Upper lobe of left lung (tissue), 6 donors: ENCODE measurements around the gene ADARB1. TPM values are rescaled to one million over a fixed set of nuclear protein-coding genes. Genes with fewer than 3 reads are reported as not detected.

Experiments used
- ATAC-seq, 2 donors: fragments of 200-7000 bp; cut with Tn5 transposase; one replicate each; pipeline ENCODE4 v1.9.1; 2022; ENCODE audit warnings: mild to moderate bottlenecking in 2 of 2, moderate library complexity in 2 of 2; ENCODE audit not compliant: low FRiP score in 2 of 2
- DNase-seq, 2 donors: peaks; one replicate each; pipeline ENCODE4 v3.0.0-alpha.2; 2019 to 2020
- H3K27ac ChIP-seq, 4 donors: fragments of 200-600 bp; sonication (generic); one replicate each; pipeline ENCODE4 v1.5.1; 2016 to 2019
- H3K27me3 ChIP-seq, 4 donors: fragments of 200-600 bp; sonication (generic); one replicate each; pipeline ENCODE4 v1.5.1; 2017 to 2019
- H3K36me3 ChIP-seq, 4 donors: fragments of 200-600 bp; sonication (generic); one replicate each; pipeline ENCODE4 v1.5.1; 2016 to 2019
- H3K4me1 ChIP-seq, 4 donors: fragments of 200-600 bp; sonication (generic); one replicate each; pipeline ENCODE4 v1.5.1; 2018 to 2019
- H3K4me3 ChIP-seq, 4 donors: fragments of 200-600 bp; sonication (generic); one replicate each; pipeline ENCODE4 v1.5.1; 2017 to 2019; ENCODE audit warnings: mild to moderate bottlenecking in 2 of 4, moderate library complexity in 1 of 4
- H3K9me3 ChIP-seq, 4 donors: fragments of 200-600 bp; sonication (generic); one replicate each; pipeline ENCODE4 v1.5.1; 2018 to 2019
- CTCF ChIP-seq, 6 experiments: fragments of 450-650 bp in 4 of 6; fragments of 200-600 bp in 2 of 6; sonication (generic) in 2 of 6; IDR thresholded peaks; one replicate each; pipeline ENCODE4 v1.5.1; 2016 to 2019; ENCODE audit warnings: antibody characterized with exemption in 6 of 6
- EP300 ChIP-seq, 4 donors: sonication (generic); formaldehyde crosslinking; IDR thresholded peaks; one replicate each; pipeline ENCODE4 v1.5.1; 2017; ENCODE audit warnings: antibody characterized with exemption in 4 of 4, control low read depth in 2 of 4
- POLR2A ChIP-seq, 4 donors: fragments of 450-650 bp; IDR thresholded peaks; one replicate each; pipeline ENCODE4 v1.5.1; 2016 to 2017; ENCODE audit warnings: antibody characterized with exemption in 4 of 4, mild to moderate bottlenecking in 2 of 4
- POLR2AphosphoS5 ChIP-seq, 2 donors: sonication (generic); formaldehyde crosslinking; IDR thresholded peaks; one replicate each; pipeline ENCODE4 v1.5.1; 2017; ENCODE audit warnings: antibody characterized with exemption in 2 of 2
- WGBS, 2 donors: methylation state at CpG; one replicate each; pipeline ENCODE4 v1.1.5; 2017 to 2018; 5-methylcytosine and 5-hydroxymethylcytosine counted together
- total RNA-seq, 6 donors: library from RNA; depleted of rRNA in 4 of 6; stranded (reverse); fragments of >200 nt in 4 of 6; gene quantifications; one replicate each; pipeline versions ENCODE4 v1.1.0 to v1.2.1, GENCODE V29; 2016 to 2021
- donor health status: DM: no; HTN: no; CAD: no; lungs with moderate emphysema.
- donor health status: DM: no; HTN: yes; CAD: no; lungs with severe emphysema.

ADARB1 gene
- total RNA-seq, 6 donors from 2014 or later: 26.5 to 94.3 (median 42.4) TPM

- peaks cover 0 to 13% (median 0%) of the 10 kb centered on the region in 4 donors for H3K36me3 ChIP-seq
Measured at GRCh38 chr21:45156459-45156858, 82.1 kb downstream of the ADARB1 start.

GRCh38 chr21:45157932-45158331 lies 83.6 kb downstream of the ADARB1 start:
- H3K36me3 ChIP-seq: peaks cover 0 to 17% (median 0%) of the 10 kb centered on the region in 4 donors
- H3K9me3 ChIP-seq: no peaks in the 10 kb centered on the region
- ATAC-seq (no peak), DNase-seq (no peak)
- WGBS, 2 donors: 85 to 94% methylated on average over 8 of the region's 8 CpGs
- no peak for TF ChIP-seq EP300 (IDR thresholded peaks at IDR 0.05)
- no peak for TF ChIP-seq POLR2A (IDR thresholded peaks at IDR 0.05)
- no peak for TF ChIP-seq CTCF (IDR thresholded peaks at IDR 0.05)
- no peak for TF ChIP-seq POLR2AphosphoS5 (IDR thresholded peaks at IDR 0.05)
- H3K4me1 ChIP-seq: no peaks in the 10 kb centered on the region
- H3K4me3 ChIP-seq: no peak overlapping the region
- no peaks in the 10 kb centered on the region for H3K27me3 ChIP-seq
- no peak overlapping the region for H3K27ac ChIP-seq

More at GRCh38 chr21:45156459-45156858, 82.1 kb downstream of the ADARB1 start:
- TF ChIP-seq EP300 (IDR thresholded peaks at IDR 0.05) (no peak), POLR2AphosphoS5 (IDR thresholded peaks at IDR 0.05) (no peak), POLR2A (IDR thresholded peaks at IDR 0.05) (no peak), CTCF (IDR thresholded peaks at IDR 0.05) (no peak)
- no peaks in the 10 kb centered on the region for H3K27me3 ChIP-seq
- 85 to 98% methylated on average over 3 of the region's 3 CpGs for WGBS, 2 donors
- no peaks in the 10 kb centered on the region for H3K9me3 ChIP-seq
- H3K27ac ChIP-seq: no peak overlapping the region
- DNase-seq: no peak
- peaks cover 0 to 10% (median 1%) of the 10 kb centered on the region in 4 donors for H3K4me1 ChIP-seq
- ATAC-seq: no peak
- no peak overlapping the region for H3K4me3 ChIP-seq

GRCh38 chr21:45158491-45159423 lies 84.4 kb downstream of the ADARB1 start:
- Histone ChIP-seq H3K27ac (no peak overlapping the region), H3K4me3 (no peak overlapping the region), H3K4me1 (no peaks in the 10 kb centered on the region), H3K9me3 (no peaks in the 10 kb centered on the region), H3K27me3 (no peaks in the 10 kb centered on the region), H3K36me3 (peaks cover 0 to 17% (median 0%) of the 10 kb centered on the region in 4 donors)
- DNase-seq (no peak), ATAC-seq (no peak)
- TF ChIP-seq CTCF (IDR thresholded peaks at IDR 0.05) (no peak), POLR2A (IDR thresholded peaks at IDR 0.05) (no peak), POLR2AphosphoS5 (IDR thresholded peaks at IDR 0.05) (no peak), EP300 (IDR thresholded peaks at IDR 0.05) (no peak)
- 82 to 86% methylated on average over 16 of the region's 16 CpGs for WGBS, 2 donors

GRCh38 chr21:45160198-45160597 lies 85.8 kb downstream of the ADARB1 start:
- ATAC-seq (no peak), DNase-seq (no peak)
- H3K36me3 ChIP-seq: peaks cover 0 to 17% (median 0%) of the 10 kb centered on the region in 4 donors
- H3K27ac ChIP-seq: no peak overlapping the region
- H3K4me3 ChIP-seq: no peak overlapping the region
- TF ChIP-seq CTCF (IDR thresholded peaks at IDR 0.05) (no peak), EP300 (IDR thresholded peaks at IDR 0.05) (no peak), POLR2A (IDR thresholded peaks at IDR 0.05) (no peak), POLR2AphosphoS5 (IDR thresholded peaks at IDR 0.05) (no peak)
- no peaks in the 10 kb centered on the region for H3K27me3 ChIP-seq
- no peaks in the 10 kb centered on the region for H3K4me1 ChIP-seq
- 91 to 93% methylated on average over 7 of the region's 7 CpGs for WGBS, 2 donors
- H3K9me3 ChIP-seq: no peaks in the 10 kb centered on the region
